Breast epithelium (tissue), 3 donors: Measurements from ENCODE around the gene KRTAP5-7.

Experiments
- CTCF ChIP-seq, 3 donors: fragments of 450-650 bp; IDR thresholded peaks; one replicate each; pipeline ENCODE4 v1.5.1; 2016 to 2017; ENCODE audit warnings: antibody characterized with exemption in 3 of 3, mild to moderate bottlenecking in 3 of 3, moderate library complexity in 3 of 3
- POLR2AphosphoS5 ChIP-seq, 3 donors: sonication (generic); formaldehyde crosslinking; IDR thresholded peaks; one replicate each; pipeline ENCODE4 v1.6.1; 2017; ENCODE audit warnings: antibody characterized with exemption in 3 of 3

GRCh38 chr11:71563406-71563805 lies 36.3 kb downstream of the KRTAP5-7 start:
- TF ChIP-seq POLR2AphosphoS5 (IDR thresholded peaks at IDR 0.05) (no peak), CTCF (IDR thresholded peaks at IDR 0.05) (no peak)
